ENCODE results near the gene NAALADL1.

NAALADL1 gene

GRCh38 chr11:65064847-65065240 is 6.5 kb upstream of the NAALADL1 start:
- no peak for TF ChIP-seq CTCF (IDR thresholded peaks at IDR 0.05)
- no peaks in the 10 kb centered on the region for H3K36me3 ChIP-seq (ENCODE audit: control insufficient read depth, insufficient read depth, low read length)
- no peak overlapping the region for H2AFZ ChIP-seq
- H3K27ac ChIP-seq: no peak overlapping the region
- no peak overlapping the region for H3K9ac ChIP-seq
- no peaks in the 10 kb centered on the region for H3K9me3 ChIP-seq (ENCODE audit: control insufficient read depth, low read length)
- no peak overlapping the region for H3K4me2 ChIP-seq (ENCODE audit: low read length)
- H3K79me2 ChIP-seq: no peaks in the 10 kb centered on the region
- H3K4me3 ChIP-seq (ENCODE audit: low read depth, low read length): no peak overlapping the region
- H3K27me3 ChIP-seq (ENCODE audit: control insufficient read depth, insufficient read depth, low read length): no peaks in the 10 kb centered on the region
- no peaks in the 10 kb centered on the region for H3K4me1 ChIP-seq

- no peak overlapping the region for H2AFZ ChIP-seq
- H3K27me3 ChIP-seq (ENCODE audit: control insufficient read depth, insufficient read depth, low read length): no peaks in the 10 kb centered on the region
- H3K36me3 ChIP-seq (ENCODE audit: control insufficient read depth, insufficient read depth, low read length): no peaks in the 10 kb centered on the region
- no peaks in the 10 kb centered on the region for H3K9me3 ChIP-seq (ENCODE audit: control insufficient read depth, low read length)
- H3K4me3 ChIP-seq (ENCODE audit: low read depth, low read length): no peak overlapping the region
- H3K79me2 ChIP-seq: no peaks in the 10 kb centered on the region
- no peak overlapping the region for H3K9ac ChIP-seq
- TF ChIP-seq CTCF (IDR thresholded peaks at IDR 0.05): no peak
- no peak overlapping the region for H3K27ac ChIP-seq
- H3K4me1 ChIP-seq: no peaks in the 10 kb centered on the region
- no peak overlapping the region for H3K4me2 ChIP-seq (ENCODE audit: low read length)
These were observed 5.2 kb upstream of the NAALADL1 start for GRCh38 chr11:65063532-65063931.

GRCh38 chr11:65060913-65061408 is 2.6 kb upstream of the NAALADL1 start:
- no peaks in the 10 kb centered on the region for H3K27me3 ChIP-seq (ENCODE audit: control insufficient read depth, insufficient read depth, low read length)
- H3K36me3 ChIP-seq (ENCODE audit: control insufficient read depth, insufficient read depth, low read length): no peaks in the 10 kb centered on the region
- H3K9ac ChIP-seq: no peak overlapping the region
- no peak overlapping the region for H3K4me3 ChIP-seq (ENCODE audit: low read depth, low read length)
- no peak overlapping the region for H3K27ac ChIP-seq
- H3K4me1 ChIP-seq: no peaks in the 10 kb centered on the region
- no peaks in the 10 kb centered on the region for H3K9me3 ChIP-seq (ENCODE audit: control insufficient read depth, low read length)
- H3K4me2 ChIP-seq (ENCODE audit: low read length): no peak overlapping the region
- TF ChIP-seq CTCF (IDR thresholded peaks at IDR 0.05): no peak
- no peak overlapping the region for H2AFZ ChIP-seq
- H3K79me2 ChIP-seq: no peaks in the 10 kb centered on the region

GRCh38 chr11:65059959-65060824 is 1.8 kb upstream of the NAALADL1 start:
- H3K27ac ChIP-seq: no peak overlapping the region
- H3K4me3 ChIP-seq (ENCODE audit: low read depth, low read length): no peak overlapping the region
- H3K9ac ChIP-seq: no peak overlapping the region
- H3K27me3 ChIP-seq (ENCODE audit: control insufficient read depth, insufficient read depth, low read length): no peaks in the 10 kb centered on the region
- H3K36me3 ChIP-seq (ENCODE audit: control insufficient read depth, insufficient read depth, low read length): no peaks in the 10 kb centered on the region
- H3K4me1 ChIP-seq: no peaks in the 10 kb centered on the region
- TF ChIP-seq CTCF (IDR thresholded peaks at IDR 0.05): no peak
- no peak overlapping the region for H2AFZ ChIP-seq
- no peaks in the 10 kb centered on the region for H3K9me3 ChIP-seq (ENCODE audit: control insufficient read depth, low read length)
- no peaks in the 10 kb centered on the region for H3K79me2 ChIP-seq
- H3K4me2 ChIP-seq (ENCODE audit: low read length): no peak overlapping the region

GRCh38 chr11:65059523-65059922 is 1.2 kb upstream of the NAALADL1 start:
- Histone ChIP-seq H3K4me3 (ENCODE audit: low read depth, low read length) (no peak overlapping the region), H2AFZ (no peak overlapping the region), H3K79me2 (no peaks in the 10 kb centered on the region)

More at GRCh38 chr11:65059523-65059922, 1.2 kb upstream of the NAALADL1 start:
- no peaks in the 10 kb centered on the region for H3K36me3 ChIP-seq (ENCODE audit: control insufficient read depth, insufficient read depth, low read length)
- H3K9ac ChIP-seq: no peak overlapping the region
- no peak overlapping the region for H3K4me2 ChIP-seq (ENCODE audit: low read length)
- H3K27ac ChIP-seq: no peak overlapping the region
- no peaks in the 10 kb centered on the region for H3K4me1 ChIP-seq
- H3K9me3 ChIP-seq (ENCODE audit: control insufficient read depth, low read length): no peaks in the 10 kb centered on the region
- H3K27me3 ChIP-seq (ENCODE audit: control insufficient read depth, insufficient read depth, low read length): no peaks in the 10 kb centered on the region
- no peak for TF ChIP-seq CTCF (IDR thresholded peaks at IDR 0.05)
